ENCODE data around the gene CLEC2A.

Gene CLEC2A

GRCh38 chr12:9931245-9931644 is 925 bp downstream of the CLEC2A start:
- no peak for DNase-seq

- no peak for DNase-seq
Measured at GRCh38 chr12:9928607-9929006, 3.6 kb downstream of the CLEC2A start.

GRCh38 chr12:9926876-9927275 is 5.3 kb downstream of the CLEC2A start:
- DNase-seq: no peak

GRCh38 chr12:9925705-9926393 is 6.3 kb downstream of the CLEC2A start:
- peak; percentile 8 for DNase-seq

- no peak for DNase-seq
Measured at GRCh38 chr12:9922429-9922828, 9.7 kb downstream of the CLEC2A start.

- no peak for DNase-seq
Measured at GRCh38 chr12:9920451-9920850, 11.7 kb downstream of the CLEC2A start.

GRCh38 chr12:9919443-9919842 is 12.7 kb downstream of the CLEC2A start:
- no peak for DNase-seq

- no peak for DNase-seq
Measured at GRCh38 chr12:9911708-9912107, 20.5 kb downstream of the CLEC2A start.

- DNase-seq: no peak
Measured at GRCh38 chr12:9910716-9911421, 21.3 kb downstream of the CLEC2A start.

GRCh38 chr12:9909724-9910123 is 22.4 kb downstream of the CLEC2A start:
- no peak for DNase-seq

- no peak for DNase-seq
Measured at GRCh38 chr12:9908350-9908749, 23.8 kb downstream of the CLEC2A start.

- no peak for DNase-seq
Measured at GRCh38 chr12:9907769-9908168, 24.4 kb downstream of the CLEC2A start.

GRCh38 chr12:9906873-9907272 is 25.3 kb downstream of the CLEC2A start:
- peak; percentile 7 for DNase-seq

- no peak for DNase-seq
Measured at GRCh38 chr12:9902539-9903228, 29.5 kb downstream of the CLEC2A start.

- DNase-seq: no peak
Measured at GRCh38 chr12:9900930-9901329, 31.2 kb downstream of the CLEC2A start.

GRCh38 chr12:9899209-9899608 is 33.0 kb downstream of the CLEC2A start:
- DNase-seq: no peak

GRCh38 chr12:9897535-9897934 is 34.6 kb downstream of the CLEC2A start:
- DNase-seq: no peak

- no peak for DNase-seq
Measured at GRCh38 chr12:9895215-9895971, 36.8 kb downstream of the CLEC2A start.

- DNase-seq: no peak
Measured at GRCh38 chr12:9888665-9889273, 43.4 kb downstream of the CLEC2A start.

- no peak for DNase-seq
Measured at GRCh38 chr12:9883175-9883574, 49.0 kb downstream of the CLEC2A start.

- DNase-seq: no peak
Measured at GRCh38 chr12:9881988-9882387, 50.2 kb downstream of the CLEC2A start.

- DNase-seq: no peak
Measured at GRCh38 chr12:9881246-9881645, 50.9 kb downstream of the CLEC2A start, which contains the start of gene KLRF2. KLRF2 (plus strand) TSS chr12:9881489; CDS start chr12:9881596, 107 bp downstream.

Data from stimulated activated CD4-positive, alpha-beta T cell treated with anti-CD3 and anti-CD28 coated beads, Interleukin-15, amount 100 ng/mL, for 24 hours (primary cell).